Tibial nerve (tissue), 3 donors: ENCODE results near the gene CTXN1.

Source experiments
- POLR2A ChIP-seq, 2 donors: fragments of 450-650 bp; IDR thresholded peaks; one replicate each; pipeline ENCODE4 v1.6.1; 2017; ENCODE audit warnings: antibody characterized with exemption in 2 of 2, mild to moderate bottlenecking in 2 of 2, moderate library complexity in 2 of 2
- TF ChIP-seq, protein P1 (sequence below), 5 experiments: fragments of 200-600 bp in 3 of 5; fragments of 450-650 bp in 2 of 5; sonication (generic) in 3 of 5; IDR thresholded peaks; one replicate each; pipeline ENCODE4 v1.5.1; 2016 to 2019; ENCODE audit warnings: antibody characterized with exemption in 5 of 5, mild to moderate bottlenecking in 3 of 5, moderate library complexity in 2 of 5

DNA sequence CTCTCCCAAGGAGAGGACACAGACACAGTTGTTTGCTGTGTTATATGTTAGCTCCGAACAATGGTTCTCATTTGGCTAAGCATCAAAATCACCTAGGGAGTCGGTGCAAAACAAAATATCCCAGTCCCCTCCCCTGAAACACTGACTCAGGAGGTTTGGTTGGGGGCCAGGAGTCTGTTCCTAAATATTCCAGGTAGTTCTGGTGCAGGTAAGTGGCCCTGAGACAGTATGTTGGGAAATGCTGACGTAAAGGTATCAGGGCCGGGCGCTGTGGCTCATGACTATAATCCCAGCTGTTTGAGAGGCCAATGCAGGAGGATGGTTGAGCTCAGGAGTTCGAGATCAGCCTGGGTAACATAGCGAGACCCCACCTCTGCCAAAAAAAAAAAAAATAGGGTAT lies 24.6 kb downstream of the CTXN1 start:
- TF ChIP-seq, protein P1, sequence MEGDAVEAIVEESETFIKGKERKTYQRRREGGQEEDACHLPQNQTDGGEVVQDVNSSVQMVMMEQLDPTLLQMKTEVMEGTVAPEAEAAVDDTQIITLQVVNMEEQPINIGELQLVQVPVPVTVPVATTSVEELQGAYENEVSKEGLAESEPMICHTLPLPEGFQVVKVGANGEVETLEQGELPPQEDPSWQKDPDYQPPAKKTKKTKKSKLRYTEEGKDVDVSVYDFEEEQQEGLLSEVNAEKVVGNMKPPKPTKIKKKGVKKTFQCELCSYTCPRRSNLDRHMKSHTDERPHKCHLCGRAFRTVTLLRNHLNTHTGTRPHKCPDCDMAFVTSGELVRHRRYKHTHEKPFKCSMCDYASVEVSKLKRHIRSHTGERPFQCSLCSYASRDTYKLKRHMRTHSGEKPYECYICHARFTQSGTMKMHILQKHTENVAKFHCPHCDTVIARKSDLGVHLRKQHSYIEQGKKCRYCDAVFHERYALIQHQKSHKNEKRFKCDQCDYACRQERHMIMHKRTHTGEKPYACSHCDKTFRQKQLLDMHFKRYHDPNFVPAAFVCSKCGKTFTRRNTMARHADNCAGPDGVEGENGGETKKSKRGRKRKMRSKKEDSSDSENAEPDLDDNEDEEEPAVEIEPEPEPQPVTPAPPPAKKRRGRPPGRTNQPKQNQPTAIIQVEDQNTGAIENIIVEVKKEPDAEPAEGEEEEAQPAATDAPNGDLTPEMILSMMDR (IDR thresholded peaks at IDR 0.05), result no peak
- TF ChIP-seq POLR2A (IDR thresholded peaks at IDR 0.05), result no peak
